NCI-H748 treated with DMSO at 0.1 percent for 48 hours (cell line): ENCODE measurements around the gene MIAT.
"Not testable (repeated sequence)": the region's sequence is repeated elsewhere in the genome, so short reads cannot be mapped to it uniquely, and the experiment has no call there.

ENCODE experiments used
- DNase-seq: peaks from one replicate; lab custom pipeline; 2025; lab: John Stamatoyannopoulos, UW

The MIAT gene

DNA sequence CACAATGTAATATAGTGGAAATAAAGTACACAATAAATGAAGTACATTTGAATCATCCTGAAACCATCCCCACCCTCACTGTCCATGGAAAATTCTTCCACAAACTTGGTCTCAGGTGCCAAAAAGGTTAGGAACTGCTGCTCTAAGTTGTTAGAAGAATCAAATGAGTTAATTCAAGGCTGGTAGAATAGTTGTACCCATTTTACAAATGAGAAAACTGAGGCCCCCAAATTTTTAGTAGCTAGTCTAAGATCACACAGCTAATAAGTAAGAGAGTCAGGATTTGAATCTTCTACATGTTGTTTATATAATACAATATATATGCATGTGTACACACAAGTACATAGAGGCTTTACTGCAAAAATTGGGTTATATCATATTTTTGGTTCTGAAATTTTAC is 43.1 kb downstream of the MIAT start:
- no peak for DNase-seq

DNA sequence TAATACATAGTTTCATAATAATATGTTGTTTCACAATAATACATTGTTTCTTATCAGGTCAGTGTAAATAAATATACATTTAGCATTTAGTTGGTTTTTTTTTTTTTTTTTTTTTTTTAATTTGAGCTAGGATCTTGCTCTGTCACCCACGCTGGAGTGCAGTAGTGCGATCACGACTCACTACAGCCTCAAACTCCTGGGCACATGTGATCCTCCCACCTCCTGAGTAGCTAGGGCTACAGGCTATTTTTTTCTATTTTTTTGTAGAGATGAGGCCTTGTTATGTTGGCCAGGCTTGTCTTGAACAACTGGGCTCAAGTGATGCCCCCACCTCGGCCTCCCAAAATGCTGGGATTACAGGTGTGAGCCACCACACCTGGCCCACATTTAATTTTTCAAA is 43.5 kb downstream of the MIAT start:
- no peak for DNase-seq

DNA sequence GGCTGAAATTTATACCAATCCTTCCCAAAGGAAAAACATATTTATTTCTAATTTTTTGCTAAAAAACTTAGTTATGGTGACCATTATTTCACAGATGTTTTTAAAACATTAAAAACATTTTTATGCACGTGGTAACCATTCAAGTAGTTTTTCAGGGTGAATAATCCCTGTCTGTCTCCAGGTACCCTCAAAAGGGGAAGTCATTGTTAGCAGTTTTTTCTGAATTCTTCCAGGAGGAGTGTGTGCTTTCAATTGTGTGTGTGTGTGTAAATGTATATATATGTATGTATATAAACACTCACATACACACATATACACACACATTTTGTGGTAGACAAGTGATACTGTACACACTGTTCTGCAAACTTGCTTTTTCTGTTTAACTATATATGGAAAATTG is 43.9 kb downstream of the MIAT start:
- no peak for DNase-seq

DNA sequence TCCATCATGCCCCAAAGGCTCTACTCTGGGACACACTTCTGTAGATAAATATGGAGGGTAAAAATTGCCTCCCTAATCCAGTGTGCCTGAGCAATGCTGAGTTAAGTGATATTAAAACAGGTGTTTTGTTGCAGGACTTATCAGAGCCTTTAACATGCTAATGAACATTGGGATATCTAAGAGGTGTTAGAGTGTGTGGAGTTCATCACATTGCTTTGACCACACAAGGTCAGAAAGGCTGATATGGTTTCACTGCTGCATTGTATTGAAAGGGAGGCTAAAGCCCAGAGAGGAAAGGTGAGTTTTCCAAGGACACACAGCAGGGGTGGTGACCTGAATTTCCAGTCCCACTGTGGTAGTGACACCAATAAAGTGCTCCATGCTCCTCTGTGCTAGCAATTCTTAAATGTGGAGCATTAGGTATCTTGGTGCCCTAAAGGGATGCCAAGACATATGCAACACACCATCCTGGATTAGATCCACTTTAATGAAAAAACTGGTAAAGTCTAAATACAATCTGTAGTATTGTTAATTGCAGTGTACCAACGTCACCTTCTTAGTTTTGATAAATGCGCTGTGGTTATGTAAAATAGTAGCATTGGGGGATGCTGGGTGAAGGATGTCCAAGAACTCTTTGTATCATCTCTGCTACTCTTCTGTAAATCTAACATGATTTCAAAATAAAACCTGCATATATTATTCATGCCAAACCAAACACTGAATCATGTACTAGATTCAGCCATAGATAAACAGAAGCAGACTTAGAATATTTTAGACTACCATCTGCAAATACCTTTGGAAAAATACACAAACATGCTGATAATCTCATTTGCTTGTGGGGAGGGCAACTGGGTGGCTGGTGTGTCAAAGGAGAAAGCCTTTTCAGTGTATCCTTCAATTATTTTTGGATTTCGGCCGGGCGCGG is 45.8 kb downstream of the MIAT start:
- no peak for DNase-seq

DNA sequence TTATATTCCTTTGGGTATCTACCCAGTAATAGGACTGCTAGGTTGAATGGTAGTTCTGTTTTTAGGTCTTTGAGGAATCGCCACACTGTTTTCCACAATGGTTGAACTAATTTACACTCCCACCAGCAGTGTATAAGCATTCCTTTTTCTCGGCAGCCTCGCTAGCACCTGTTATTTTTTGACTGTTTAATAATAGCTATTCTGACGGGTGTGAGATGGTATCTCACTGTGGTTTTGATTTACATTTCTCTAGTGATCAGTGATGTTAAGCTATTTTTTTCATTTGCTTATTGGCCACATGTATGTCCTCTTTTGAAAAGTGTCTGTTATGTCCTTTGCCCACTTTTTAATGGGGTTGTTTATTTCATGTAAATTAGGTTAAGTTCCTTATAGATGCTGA is 48.0 kb downstream of the MIAT start:
- not testable (repeated sequence) for DNase-seq

DNA sequence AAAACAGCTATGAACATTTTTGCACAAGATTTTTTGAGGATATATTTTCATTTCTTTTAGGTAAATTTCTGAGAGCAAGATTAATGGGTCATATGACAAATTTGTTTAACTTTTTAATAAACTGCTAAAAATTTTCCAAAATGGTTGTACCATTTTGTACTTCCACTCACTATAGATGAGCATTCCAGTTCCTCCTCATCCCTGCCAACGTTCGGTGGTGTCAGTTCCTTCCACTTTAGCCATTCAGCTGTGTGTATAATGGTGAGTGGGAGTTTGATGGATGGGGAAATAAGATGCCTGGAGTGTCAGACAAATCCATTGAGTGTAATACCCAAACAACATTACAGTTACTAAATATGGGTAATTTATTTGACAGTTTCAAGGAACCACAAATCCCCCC is 49.7 kb downstream of the MIAT start:
- no peak for DNase-seq

DNA sequence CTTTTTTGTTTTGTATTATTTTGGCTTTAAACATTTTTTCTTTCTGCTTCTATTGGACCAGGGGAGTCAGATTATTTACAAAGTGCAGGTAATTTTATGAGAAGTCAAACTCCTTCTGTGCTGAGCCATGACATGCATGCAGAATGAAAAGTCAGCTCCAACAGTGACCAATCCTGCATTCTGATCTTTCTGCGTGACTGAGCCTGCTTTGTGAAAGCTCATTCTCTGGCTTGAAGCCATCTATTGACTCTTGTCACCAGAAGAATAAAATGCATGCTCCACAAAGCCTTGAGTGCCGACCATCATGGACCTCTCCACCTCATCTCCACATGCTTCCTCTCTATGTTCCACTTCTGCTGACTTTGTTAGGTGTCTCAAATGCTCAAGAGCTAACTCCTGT is 50.2 kb downstream of the MIAT start:
- DNase-seq, result no peak

DNA sequence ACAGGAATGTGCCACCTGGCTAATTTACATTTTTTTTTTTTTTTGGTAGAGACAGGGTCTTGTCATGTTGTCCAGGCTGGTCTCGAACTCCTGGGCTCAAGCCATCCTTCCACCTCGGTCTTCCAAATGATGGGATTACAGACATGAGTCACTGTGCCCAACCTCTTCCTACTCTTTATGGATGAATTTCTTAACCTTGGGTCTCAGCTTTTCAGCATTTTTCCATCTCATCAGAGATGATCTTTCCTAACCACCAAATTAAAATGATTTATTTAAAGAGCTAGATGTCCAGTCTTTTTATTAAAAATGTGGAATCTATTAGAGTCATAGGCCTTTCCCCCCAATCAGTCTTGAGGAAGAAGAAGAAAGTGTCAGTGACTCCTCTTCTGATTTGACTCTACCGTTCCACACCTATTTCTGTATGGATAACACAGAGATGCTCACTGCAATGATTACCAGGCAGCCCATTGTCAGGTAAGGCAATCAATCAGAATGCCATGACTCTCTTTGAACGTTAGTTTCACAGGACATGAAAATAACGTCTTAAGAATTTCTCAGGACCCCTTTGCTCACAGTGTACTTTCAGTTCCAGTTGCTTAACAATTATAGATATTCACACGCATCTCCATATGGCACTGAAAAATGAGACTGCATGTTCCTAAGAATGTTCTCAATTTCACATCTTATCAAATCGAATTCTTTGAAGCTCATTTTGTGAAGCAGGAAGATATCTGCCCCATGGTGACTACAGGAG is 51.0 kb downstream of the MIAT start:
- DNase-seq, result no peak

DNA sequence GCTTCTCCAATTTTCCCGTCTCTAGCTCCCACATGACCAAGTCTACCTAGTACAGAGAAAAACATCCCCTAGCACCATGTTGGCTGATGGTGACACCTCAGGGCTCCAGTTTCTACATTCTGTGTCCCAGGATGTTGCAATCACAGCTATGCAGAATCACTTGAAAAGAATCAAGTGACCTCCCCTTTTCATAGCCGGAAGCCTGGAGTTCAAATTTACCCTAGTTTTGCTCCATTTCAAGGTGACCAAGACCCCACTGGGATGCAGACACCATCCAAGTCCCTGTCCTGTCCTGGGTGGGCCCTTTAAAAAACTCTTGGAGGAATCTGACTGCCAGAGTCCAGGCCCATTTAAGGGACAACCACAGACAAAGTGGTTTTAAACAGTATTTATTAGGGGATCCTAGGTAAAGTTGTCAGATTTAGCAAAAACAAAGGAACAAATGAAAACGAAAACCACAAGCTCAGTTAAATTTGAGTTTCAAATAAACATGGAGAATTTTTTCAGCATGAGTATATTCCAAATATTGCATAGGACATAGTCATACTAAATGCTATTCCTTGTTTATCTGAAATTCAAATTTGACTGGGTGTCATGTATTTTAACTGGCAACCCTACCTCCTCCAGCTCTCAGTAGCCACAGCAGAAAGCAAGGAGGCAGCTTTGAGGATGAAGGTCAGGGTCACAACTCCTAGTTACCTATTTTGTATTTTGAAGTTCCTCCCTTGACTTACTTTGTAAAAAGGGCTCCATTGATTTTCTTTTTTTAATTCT is 52.4 kb downstream of the MIAT start:
- DNase-seq, result no peak

DNA sequence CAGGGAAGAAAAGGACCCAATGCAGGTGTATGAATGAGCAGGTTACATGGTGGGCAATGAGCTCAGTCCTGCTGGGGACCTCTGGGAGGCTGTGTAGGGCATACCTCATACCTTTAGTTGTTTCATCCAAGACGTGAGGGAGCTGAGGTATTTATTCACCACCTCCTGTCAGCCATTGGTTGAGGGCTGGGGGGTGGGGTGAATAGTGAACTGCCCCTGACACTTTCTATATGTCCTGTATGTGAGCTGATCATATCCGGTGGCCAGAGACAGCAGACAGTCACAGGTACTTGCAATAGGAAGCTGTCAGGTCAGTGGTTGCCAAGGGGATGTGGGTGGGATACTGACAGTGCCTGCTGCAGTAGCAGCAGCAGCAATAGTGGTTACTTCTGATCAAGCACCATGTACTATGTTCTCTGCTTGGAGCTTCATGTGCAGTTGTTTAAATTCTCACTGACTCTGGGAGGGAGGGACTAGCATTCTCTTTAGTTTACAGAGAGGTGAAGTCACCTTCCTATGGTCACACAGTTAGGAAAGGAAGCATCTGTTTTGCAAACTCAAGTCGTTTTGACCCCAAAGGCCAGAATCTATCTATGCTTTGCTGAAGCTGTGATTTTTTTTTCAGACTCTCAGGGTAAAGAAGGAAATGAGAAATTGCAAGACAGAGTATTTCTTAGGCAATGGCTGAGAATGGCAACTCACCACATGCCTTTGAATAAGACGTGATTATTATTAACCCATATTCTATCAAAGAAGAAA is 54.0 kb downstream of the MIAT start:
- DNase-seq, result no peak

DNA sequence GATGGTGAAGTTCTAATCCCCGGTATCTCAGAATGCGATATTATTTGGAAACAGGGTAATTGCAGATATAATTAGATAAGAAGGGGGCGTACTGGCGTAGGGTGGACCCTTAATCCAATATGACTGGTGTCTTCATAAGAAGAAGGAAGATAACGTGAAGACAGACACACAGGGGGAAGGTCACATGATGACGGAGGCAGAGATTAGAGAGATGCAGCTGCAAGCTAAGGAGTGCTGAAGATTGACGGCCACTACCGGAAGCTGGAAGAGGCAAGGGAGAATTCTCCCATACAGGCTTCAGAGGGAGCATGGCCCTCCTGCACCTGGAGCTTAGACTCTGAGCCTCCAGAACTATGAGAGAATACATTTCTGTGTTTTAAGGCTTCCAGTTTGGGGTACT is 54.8 kb downstream of the MIAT start:
- no peak for DNase-seq

DNA sequence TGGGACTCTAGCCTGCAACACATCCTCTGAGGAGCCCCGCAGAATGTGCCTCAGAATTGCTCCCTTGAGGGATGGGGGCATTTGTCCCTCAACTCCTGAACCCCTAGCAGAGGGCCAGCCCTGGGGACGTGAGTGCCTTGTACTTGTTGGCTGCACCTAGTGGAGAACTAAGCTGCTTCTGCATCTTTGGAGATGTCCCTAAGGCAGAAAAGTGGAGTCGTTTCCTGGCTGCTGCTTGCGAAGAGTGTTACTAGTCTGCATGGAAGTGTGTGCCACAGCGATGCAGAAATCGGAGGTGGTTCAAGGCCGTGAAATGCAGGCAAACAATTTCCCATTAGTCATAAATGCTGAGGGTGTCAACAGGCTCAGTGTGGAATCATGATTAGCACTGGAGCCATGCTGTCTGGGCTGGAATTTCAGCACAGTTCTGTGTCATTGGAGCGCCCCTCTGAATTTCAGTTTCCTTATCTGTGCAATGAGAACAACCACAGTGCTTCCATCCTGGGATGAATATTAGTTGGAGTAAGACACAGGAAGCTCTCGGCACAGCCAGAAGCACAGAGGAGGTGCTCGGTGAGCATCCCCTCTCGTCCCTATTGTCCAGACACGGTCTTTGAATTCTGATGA is 56.5 kb downstream of the MIAT start:
- no peak for DNase-seq

DNA sequence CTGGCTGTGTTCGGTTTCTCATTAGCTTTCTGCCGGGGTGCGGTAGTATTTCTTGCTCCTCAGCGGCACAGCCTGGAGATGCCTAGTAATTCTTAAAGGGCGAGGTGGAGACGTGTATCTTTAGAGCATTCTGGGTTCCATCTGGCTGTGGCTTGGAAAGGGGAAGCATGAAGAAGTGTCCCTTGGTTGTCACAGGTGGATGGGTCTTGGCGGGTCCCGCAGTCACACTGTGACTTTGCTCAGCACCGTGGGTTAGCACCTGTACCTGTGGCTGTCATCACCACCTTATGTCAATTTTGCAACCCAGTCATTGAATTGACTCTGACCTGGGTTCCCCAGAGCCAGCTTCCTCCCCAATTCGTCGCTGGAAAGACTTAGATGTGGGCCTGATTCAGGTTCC is 57.6 kb downstream of the MIAT start:
- no peak for DNase-seq

DNA sequence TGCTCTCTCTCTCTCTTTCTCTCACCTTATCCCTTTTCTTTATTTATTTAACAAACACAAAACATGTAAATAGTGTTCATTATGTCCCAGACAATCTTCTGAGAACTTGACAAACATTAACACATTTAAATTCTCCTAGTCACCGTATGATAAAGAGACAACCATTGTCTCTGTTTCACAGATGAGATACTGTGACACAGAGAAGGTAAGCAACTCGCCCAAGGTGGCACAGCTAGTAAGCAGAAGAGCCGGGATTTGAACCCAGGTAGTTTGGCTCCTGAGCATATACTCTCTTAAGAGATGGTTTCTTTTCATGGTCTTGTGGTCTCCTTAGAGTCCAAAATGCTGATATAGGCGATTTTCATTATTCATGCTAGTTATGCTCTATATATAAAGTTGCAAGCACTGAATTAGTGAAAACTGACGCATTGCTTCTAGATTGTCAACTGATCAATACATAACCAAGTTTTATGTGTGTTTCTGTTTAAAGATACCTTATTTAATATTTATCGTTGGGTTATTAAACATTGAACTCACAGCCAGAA is 58.1 kb downstream of the MIAT start:
- no peak for DNase-seq

DNA sequence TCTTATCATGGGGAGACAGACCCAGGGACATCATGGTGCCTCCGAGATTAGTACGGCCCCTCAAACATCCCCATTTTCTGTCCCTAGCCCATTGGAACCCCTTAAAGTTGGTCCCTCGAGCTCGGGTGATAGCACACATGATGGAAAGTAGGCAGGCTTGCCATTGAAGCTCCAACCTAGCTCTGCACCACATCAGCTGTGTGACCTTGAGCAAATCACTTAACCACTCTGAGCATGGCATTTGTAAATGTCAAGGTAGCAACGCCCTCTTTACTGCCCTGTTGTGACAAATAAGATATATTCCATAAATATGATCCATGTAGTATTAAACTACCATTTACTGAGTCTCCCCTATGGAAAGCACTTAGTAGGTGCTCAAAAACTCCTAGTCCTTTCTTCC is 61.1 kb downstream of the MIAT start:
- no peak for DNase-seq

DNA sequence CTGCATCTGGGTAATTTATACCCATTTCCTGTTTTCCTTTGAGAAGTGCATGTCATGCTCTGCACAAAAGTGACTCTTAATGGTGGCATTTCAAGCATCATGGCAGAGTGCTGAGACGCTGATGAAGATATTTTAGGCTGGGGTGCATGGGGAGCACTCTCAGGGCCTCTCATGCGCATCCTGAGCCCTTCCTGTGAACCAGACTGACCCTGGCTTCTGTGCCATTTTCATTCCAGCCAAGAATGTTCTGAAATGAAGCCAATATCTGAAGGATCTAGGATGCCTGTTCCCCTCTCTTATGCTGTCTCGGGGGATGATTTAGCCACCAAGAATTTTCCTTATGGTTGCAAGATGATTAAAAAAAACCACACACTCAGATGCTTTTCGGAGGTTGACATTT is 61.5 kb downstream of the MIAT start:
- no peak for DNase-seq

DNA sequence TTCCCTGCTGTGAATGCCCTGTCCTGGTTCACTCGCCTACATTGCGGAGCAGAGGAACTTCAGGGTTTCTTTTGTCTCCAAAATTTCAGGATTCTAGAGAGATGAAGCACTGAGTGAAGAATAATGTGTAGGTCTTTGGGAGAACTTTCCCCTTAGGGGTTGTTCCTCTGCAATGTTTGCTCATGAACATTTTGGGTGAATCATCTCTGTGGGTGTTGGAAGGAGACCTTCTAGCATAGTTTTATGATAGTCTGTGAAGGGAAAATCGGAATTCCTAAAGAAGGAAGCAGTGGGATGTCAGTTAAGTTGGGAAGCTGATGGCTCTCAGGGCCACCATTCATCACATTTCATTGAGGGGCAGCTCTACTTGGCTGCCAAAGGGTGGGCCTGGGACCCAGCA is 64.8 kb downstream of the MIAT start:
- no peak for DNase-seq

DNA sequence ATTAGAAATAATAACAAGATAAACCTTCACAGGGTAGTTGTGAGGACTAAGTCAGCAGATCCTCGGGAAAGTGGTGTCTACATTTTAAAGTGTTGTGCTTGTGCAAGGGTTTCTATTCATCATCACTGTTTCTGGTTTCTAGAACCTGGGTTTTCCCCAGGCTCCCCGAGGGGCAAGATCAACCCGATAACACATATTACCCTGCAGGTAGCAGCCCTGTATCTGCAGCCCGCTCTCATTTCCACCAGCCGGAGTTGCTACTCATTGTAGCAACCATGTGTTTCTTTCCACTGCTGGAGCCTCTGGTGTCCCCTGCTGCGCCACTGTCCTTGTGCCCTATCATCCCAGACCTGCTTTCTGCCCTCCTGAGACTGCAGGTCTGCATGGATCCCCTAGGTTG is 67.0 kb downstream of the MIAT start:
- DNase-seq, result no peak

DNA sequence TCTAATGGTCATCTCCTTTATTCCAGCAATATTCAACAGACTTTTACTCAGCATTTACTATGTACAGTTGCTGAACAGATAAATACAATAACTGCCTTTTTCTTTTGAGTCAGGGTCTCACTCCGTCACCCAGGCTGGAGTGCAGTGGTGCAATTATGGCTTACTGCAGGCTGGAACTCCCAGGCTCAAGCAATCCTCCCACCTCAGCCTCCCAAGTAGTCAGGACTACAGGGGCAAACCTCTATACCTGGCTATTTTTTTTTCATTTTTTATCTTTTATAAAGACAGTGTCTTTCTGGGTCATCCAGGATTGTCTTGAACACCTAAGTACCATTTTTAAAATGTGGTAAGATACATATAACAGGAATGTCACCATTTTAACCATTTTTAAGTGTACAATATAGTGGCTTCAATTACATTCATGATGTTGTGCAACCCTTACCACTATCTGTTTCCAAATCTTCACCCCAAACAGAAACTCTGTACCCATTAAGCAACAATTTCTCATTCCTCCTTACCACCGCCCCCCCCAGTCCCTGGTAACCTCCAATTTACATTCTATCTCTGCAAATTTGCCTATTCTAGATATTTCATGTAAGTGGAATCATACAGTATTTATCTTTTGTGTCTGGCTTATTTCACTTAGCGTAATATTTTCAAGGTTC is 67.8 kb downstream of the MIAT start:
- DNase-seq, result no peak
